AG09309 (cell line): ENCODE results near the gene DNAH9.

ENCODE experiments used
- DNase-seq: peaks from one replicate; pipeline ENCODE4 v3.0.0-alpha.2; 2010; ENCODE audit warnings: low read depth
- H3K4me3 ChIP-seq: 2 replicates; pipeline ENCODE4 v1.5.1; 2011; ENCODE audit warnings: mild to moderate bottlenecking, low read depth, low read length, moderate library complexity; ENCODE audit not compliant: control insufficient read depth
- CTCF ChIP-seq: IDR thresholded peaks from 2 replicates; pipeline ENCODE4 v1.5.1; 2011; ENCODE audit warnings: mild to moderate bottlenecking, low read depth, low read length, inconsistent platforms; ENCODE audit not compliant: insufficient read depth, control insufficient read depth; ENCODE audit errors: missing control alignments

The DNAH9 gene

GRCh38 chr17:11889266-11889665, 291.0 kb downstream of the DNAH9 start:
- no peak for TF ChIP-seq CTCF
- DNase-seq: no peak
- no peak overlapping the region for H3K4me3 ChIP-seq

GRCh38 chr17:11893862-11894261, 295.6 kb downstream of the DNAH9 start:
- TF ChIP-seq CTCF: no peak
- no peak overlapping the region for H3K4me3 ChIP-seq

GRCh38 chr17:11896199-11896598, 297.9 kb downstream of the DNAH9 start:
- DNase-seq: no peak
- TF ChIP-seq CTCF: no peak
- H3K4me3 ChIP-seq: no peak overlapping the region

More at GRCh38 chr17:11893862-11894261, 295.6 kb downstream of the DNAH9 start:
- no peak for DNase-seq

- TF ChIP-seq CTCF: no peak
Measured at GRCh38 chr17:11898526-11899235, 300.4 kb downstream of the DNAH9 start.

GRCh38 chr17:11899537-11899942, 301.3 kb downstream of the DNAH9 start:
- no peak overlapping the region for H3K4me3 ChIP-seq
- no peak for TF ChIP-seq CTCF
- DNase-seq: no peak

More at GRCh38 chr17:11898526-11899235, 300.4 kb downstream of the DNAH9 start:
- DNase-seq: no peak
- H3K4me3 ChIP-seq: no peak overlapping the region

GRCh38 chr17:11900041-11900476, 301.8 kb downstream of the DNAH9 start:
- no peak overlapping the region for H3K4me3 ChIP-seq

More at GRCh38 chr17:11900041-11900476, 301.8 kb downstream of the DNAH9 start:
- no peak for TF ChIP-seq CTCF
- DNase-seq: no peak
